Measurements from ENCODE around the gene LMCD1.

LMCD1 gene

GRCh38 chr3:8466526-8466925, 35.1 kb upstream of the LMCD1 start:
- no peak for DNase-seq (ENCODE audit: low read depth, low spot score)

DNA sequence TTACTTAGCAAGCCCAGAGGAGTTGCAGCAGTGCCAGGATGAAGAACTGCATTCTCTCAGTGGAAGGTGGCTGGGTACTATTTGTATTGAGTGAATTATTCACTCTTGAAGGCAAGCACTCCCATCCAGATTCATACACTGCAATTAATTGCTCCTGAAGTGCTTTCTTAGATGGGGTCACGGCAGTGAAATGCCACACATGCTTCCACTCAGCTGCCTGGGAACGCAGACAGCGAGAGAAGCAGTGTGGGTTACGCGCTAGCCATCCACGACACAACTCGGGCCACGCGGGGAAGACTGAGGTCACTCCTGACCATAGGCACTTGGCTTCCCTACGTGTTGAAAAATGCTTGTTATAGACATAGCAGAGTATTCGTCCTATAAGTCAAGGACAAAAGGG, 30.8 kb upstream of the LMCD1 start:
- H3K4me3 ChIP-seq (ENCODE audit: low read depth, low read length) = no peak overlapping the region
- no peak for TF ChIP-seq CTCF (IDR thresholded peaks at IDR 0.05; ENCODE audit: insufficient read depth, low read length, missing control alignments)
- no peak for DNase-seq (ENCODE audit: low read depth, low spot score)
- POLR2A ChIA-PET = no interaction called here
- CTCF ChIA-PET = interaction anchor here (1.0 to 1.1 kb wide), 2 partner anchors 10 to 137 kb away, joined by 3 to 4 read pairs; no protein-coding TSS in a partner anchor

More at GRCh38 chr3:8466526-8466925, 35.1 kb upstream of the LMCD1 start:
- H3K4me3 ChIP-seq (ENCODE audit: low read depth, low read length) = no peak overlapping the region
- POLR2A ChIA-PET = no interaction called here
- TF ChIP-seq CTCF (IDR thresholded peaks at IDR 0.05; ENCODE audit: insufficient read depth, low read length, missing control alignments) = no peak
- CTCF ChIA-PET = interaction anchor here (0.6 kb wide), 1 partner anchor 10 kb away, joined by 3 read pairs; no protein-coding TSS in a partner anchor

GRCh38 chr3:8472549-8472948, 29.1 kb upstream of the LMCD1 start:
- H3K4me3 ChIP-seq (ENCODE audit: low read depth, low read length) = no peak overlapping the region
- ChIA-PET CTCF (interaction anchor here (0.6 to 1.1 kb wide), 2 partner anchors 8 to 10 kb away, joined by 3 read pairs; no protein-coding TSS in a partner anchor), POLR2A (interaction anchor here (0.8 to 1.4 kb wide), 2 partner anchors 11 to 29 kb away, joined by 3 read pairs; partner anchors contain the start of gene LMCD1)
- DNase-seq (ENCODE audit: low read depth, low spot score) = no peak
- no peak for TF ChIP-seq CTCF (IDR thresholded peaks at IDR 0.05; ENCODE audit: insufficient read depth, low read length, missing control alignments)

DNA sequence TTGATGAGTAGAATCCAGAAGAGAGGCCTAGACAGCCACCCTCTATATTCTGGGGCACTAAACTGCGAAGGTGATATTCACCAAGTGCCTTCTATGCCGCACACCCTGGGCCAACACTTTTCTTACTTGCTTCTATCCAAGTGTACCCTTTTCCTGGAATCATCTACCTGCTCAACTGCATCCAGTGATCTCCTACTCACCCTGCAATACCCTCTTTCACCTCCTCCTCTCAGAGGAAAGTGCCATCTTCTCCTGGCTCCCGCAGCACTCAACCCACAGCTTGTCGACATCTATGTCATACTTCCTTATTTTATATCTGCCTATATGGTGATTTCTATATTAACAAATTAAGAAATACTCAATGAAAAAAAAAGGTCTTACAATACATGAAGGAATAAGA, 28.6 kb upstream of the LMCD1 start:
- no peak overlapping the region for H3K4me3 ChIP-seq (ENCODE audit: low read depth, low read length)
- no peak for TF ChIP-seq CTCF (IDR thresholded peaks at IDR 0.05; ENCODE audit: insufficient read depth, low read length, missing control alignments)
- ChIA-PET CTCF (interaction anchor here (0.9 to 1.1 kb wide), 2 partner anchors 9 to 148 kb away, joined by 3 read pairs; no protein-coding TSS in a partner anchor), POLR2A (interaction anchor here (0.8 to 1.4 kb wide), 2 partner anchors 11 to 29 kb away, joined by 3 read pairs; partner anchors contain the start of gene LMCD1)
- DNase-seq (ENCODE audit: low read depth, low spot score) = no peak

DNA sequence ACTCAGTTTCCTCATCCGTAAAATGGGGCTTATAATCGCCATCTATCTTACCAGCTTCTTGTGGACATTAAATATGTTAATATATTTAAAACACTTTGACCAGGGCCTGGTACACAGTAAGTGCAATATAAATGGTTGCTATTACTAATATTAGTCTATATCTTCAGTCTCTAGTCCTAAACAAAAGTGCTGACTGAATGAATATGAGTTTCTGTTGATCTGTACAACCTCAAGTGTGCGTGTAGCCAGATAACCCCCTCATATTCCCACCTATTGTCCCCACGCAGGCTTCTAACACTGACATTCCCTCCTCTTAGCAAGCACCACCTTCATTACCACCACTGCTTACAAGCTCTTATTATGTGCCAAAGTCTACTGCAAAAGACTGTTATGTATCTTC, 27.6 kb upstream of the LMCD1 start:
- H3K4me3 ChIP-seq (ENCODE audit: low read depth, low read length) = no peak overlapping the region
- POLR2A ChIA-PET = no interaction called here
- DNase-seq (ENCODE audit: low read depth, low spot score) = no peak
- CTCF ChIA-PET = interaction anchor here (0.9 to 1.4 kb wide), 2 partner anchors 32 to 147 kb away, joined by 3 to 4 read pairs; no protein-coding TSS in a partner anchor
- no peak for TF ChIP-seq CTCF (IDR thresholded peaks at IDR 0.05; ENCODE audit: insufficient read depth, low read length, missing control alignments)

DNA sequence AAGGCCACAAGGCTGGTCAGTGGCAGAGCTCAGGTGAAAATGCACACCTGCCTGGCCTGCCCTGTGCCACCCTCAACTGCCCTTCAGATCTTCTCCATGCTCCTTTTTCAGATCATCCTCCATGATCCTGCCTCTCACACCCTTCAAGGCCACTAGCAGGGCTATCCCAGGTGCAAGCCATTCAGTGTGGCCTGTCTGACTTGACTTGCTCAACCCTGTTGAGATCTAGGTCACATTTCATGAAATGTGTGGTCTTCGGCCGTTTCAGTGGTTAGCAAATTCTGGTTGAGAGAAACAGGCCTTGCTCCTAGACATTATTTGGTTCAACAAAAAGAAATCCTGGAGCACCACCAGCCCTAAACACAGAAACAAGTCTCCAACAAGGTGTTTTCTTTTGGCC, 26.6 kb upstream of the LMCD1 start:
- H3K4me3 ChIP-seq (ENCODE audit: low read depth, low read length) = no peak overlapping the region
- POLR2A ChIA-PET = no interaction called here
- CTCF ChIA-PET = no interaction called here
- no peak for DNase-seq (ENCODE audit: low read depth, low spot score)
- no peak for TF ChIP-seq CTCF (IDR thresholded peaks at IDR 0.05; ENCODE audit: insufficient read depth, low read length, missing control alignments)

Data from AG04449 (cell line).